ENCODE results near the gene SLC24A3. TPM values are rescaled to one million over a fixed set of nuclear protein-coding genes. Genes with fewer than 3 reads are reported as not detected.

The SLC24A3 gene
- total and polyA plus RNA-seq, 4 experiments from 2014 or later, result not detected

- Histone ChIP-seq H3K4me3 (ENCODE audit: low read length in 2 of 2) (no peak overlapping the region), H3K9me3 (ENCODE audit: control insufficient read depth in 1 of 2, low read length in 2 of 2) (no peaks in the 10 kb centered on the region), H3K4me1 (ENCODE audit: insufficient read depth, low read length) (no peaks in the 10 kb centered on the region), H3K27ac (ENCODE audit: low read depth, low read length) (no peak overlapping the region), H3K36me3 (ENCODE audit: insufficient read depth, low read length) (no peaks in the 10 kb centered on the region), H3K27me3 (ENCODE audit: insufficient read depth, low read length) (no peaks in the 10 kb centered on the region)
- DNase-seq, result no peak
- peaks cover 0 to 4% (median 0%) of the 10 kb centered on the region in 4 donors for H3K4me1 Mint-ChIP-seq
- H3K9me3 Mint-ChIP-seq, result peaks cover 0 to 5% (median 0%) of the 10 kb centered on the region in 8 donors
- CTCF ChIA-PET (ENCODE audit: partially characterized antibody), result no interaction called here
- H3K4me3 Mint-ChIP-seq, result no peak overlapping the region
- intact Hi-C loops (cut with micrococcal nuclease), result no loop called here
- POLR2A ChIA-PET (ENCODE audit: partially characterized antibody), result no interaction called here
- no peak overlapping the region for H3K27ac Mint-ChIP-seq
- H3K27me3 Mint-ChIP-seq, result no peaks in the 10 kb centered on the region
- no peaks in the 10 kb centered on the region for H3K36me3 Mint-ChIP-seq
These were observed 337.5 kb downstream of the SLC24A3 start for GRCh38 chr20:19549896-19550295.

- Histone ChIP-seq H3K4me1 (ENCODE audit: insufficient read depth, low read length) (no peaks in the 10 kb centered on the region), H3K27me3 (ENCODE audit: insufficient read depth, low read length) (no peaks in the 10 kb centered on the region), H3K27ac (ENCODE audit: low read depth, low read length) (no peak overlapping the region), H3K9me3 (ENCODE audit: control insufficient read depth in 1 of 2, low read length in 2 of 2) (no peaks in the 10 kb centered on the region), H3K4me3 (ENCODE audit: low read length in 2 of 2) (no peak overlapping the region), H3K36me3 (ENCODE audit: insufficient read depth, low read length) (no peaks in the 10 kb centered on the region)
- Mint-ChIP-seq H3K36me3 (no peaks in the 10 kb centered on the region), H3K27ac (no peak overlapping the region), H3K4me3 (no peak overlapping the region), H3K9me3 (peaks cover 0 to 5% (median 0%) of the 10 kb centered on the region in 8 donors), H3K4me1 (peaks cover 0 to 4% (median 0%) of the 10 kb centered on the region in 4 donors), H3K27me3 (peaks cover 0 to 4% of the 10 kb centered on the region in 2 donors)
- POLR2A ChIA-PET (ENCODE audit: partially characterized antibody), result no interaction called here
- no peak for DNase-seq
- intact Hi-C loops (cut with micrococcal nuclease), result no loop called here
- CTCF ChIA-PET (ENCODE audit: partially characterized antibody), result no interaction called here
These were observed 340.1 kb downstream of the SLC24A3 start for GRCh38 chr20:19552221-19553180.

- intact Hi-C loops (cut with micrococcal nuclease), result no loop called here
- H3K36me3 Mint-ChIP-seq, result no peaks in the 10 kb centered on the region
- H3K36me3 ChIP-seq (ENCODE audit: insufficient read depth, low read length), result no peaks in the 10 kb centered on the region
- no peaks in the 10 kb centered on the region for H3K27me3 ChIP-seq (ENCODE audit: insufficient read depth, low read length)
- H3K9me3 ChIP-seq (ENCODE audit: control insufficient read depth in 1 of 2, low read length in 2 of 2), result no peaks in the 10 kb centered on the region
- peaks cover 0 to 4% of the 10 kb centered on the region in 2 donors for H3K27me3 Mint-ChIP-seq
- peaks cover 0 to 5% (median 0%) of the 10 kb centered on the region in 8 donors for H3K9me3 Mint-ChIP-seq
- peaks cover 0 to 4% (median 0%) of the 10 kb centered on the region in 4 donors for H3K4me1 Mint-ChIP-seq
- no peaks in the 10 kb centered on the region for H3K4me1 ChIP-seq (ENCODE audit: insufficient read depth, low read length)
- H3K4me3 Mint-ChIP-seq, result no peak overlapping the region
- no peak overlapping the region for H3K4me3 ChIP-seq (ENCODE audit: low read length in 2 of 2)
- POLR2A ChIA-PET (ENCODE audit: partially characterized antibody), result no interaction called here
- H3K27ac Mint-ChIP-seq, result no peak overlapping the region
- H3K27ac ChIP-seq (ENCODE audit: low read depth, low read length), result no peak overlapping the region
- CTCF ChIA-PET (ENCODE audit: partially characterized antibody), result no interaction called here
- no peak for DNase-seq
These were observed 342.2 kb downstream of the SLC24A3 start for GRCh38 chr20:19554666-19555065.

GRCh38 chr20:19555726-19556125, 343.3 kb downstream of the SLC24A3 start:
- H3K4me1 Mint-ChIP-seq, result peaks cover 0 to 4% (median 0%) of the 10 kb centered on the region in 4 donors
- CTCF ChIA-PET (ENCODE audit: partially characterized antibody), result no interaction called here
- no peak overlapping the region for H3K27ac Mint-ChIP-seq
- intact Hi-C loops (cut with micrococcal nuclease), result no loop called here
- POLR2A ChIA-PET (ENCODE audit: partially characterized antibody), result no interaction called here
- Histone ChIP-seq H3K9me3 (ENCODE audit: control insufficient read depth in 1 of 2, low read length in 2 of 2) (no peaks in the 10 kb centered on the region), H3K27me3 (ENCODE audit: insufficient read depth, low read length) (no peaks in the 10 kb centered on the region), H3K27ac (ENCODE audit: low read depth, low read length) (no peak overlapping the region), H3K4me3 (ENCODE audit: low read length in 2 of 2) (no peak overlapping the region), H3K36me3 (ENCODE audit: insufficient read depth, low read length) (no peaks in the 10 kb centered on the region), H3K4me1 (ENCODE audit: insufficient read depth, low read length) (no peaks in the 10 kb centered on the region)
- H3K36me3 Mint-ChIP-seq, result no peaks in the 10 kb centered on the region
- DNase-seq, result no peak
- peaks cover 0 to 1% (median 0%) of the 10 kb centered on the region in 8 donors for H3K9me3 Mint-ChIP-seq
- peaks cover 0 to 6% of the 10 kb centered on the region in 2 donors for H3K27me3 Mint-ChIP-seq
- H3K4me3 Mint-ChIP-seq, result no peak overlapping the region

GRCh38 chr20:19557291-19557690, 344.8 kb downstream of the SLC24A3 start:
- H3K27me3 Mint-ChIP-seq, result peaks cover 0 to 7% of the 10 kb centered on the region in 2 donors
- H3K4me1 Mint-ChIP-seq, result peaks cover 0 to 4% (median 0%) of the 10 kb centered on the region in 4 donors
- H3K9me3 ChIP-seq (ENCODE audit: control insufficient read depth in 1 of 2, low read length in 2 of 2), result no peaks in the 10 kb centered on the region
- H3K9me3 Mint-ChIP-seq, result no peaks in the 10 kb centered on the region
- no peak overlapping the region for H3K27ac Mint-ChIP-seq
- CTCF ChIA-PET (ENCODE audit: partially characterized antibody), result no interaction called here
- H3K27me3 ChIP-seq (ENCODE audit: insufficient read depth, low read length), result no peaks in the 10 kb centered on the region
- intact Hi-C loops (cut with micrococcal nuclease), result no loop called here
- no peaks in the 10 kb centered on the region for H3K36me3 ChIP-seq (ENCODE audit: insufficient read depth, low read length)
- no peaks in the 10 kb centered on the region for H3K36me3 Mint-ChIP-seq
- DNase-seq, result no peak
- no peak overlapping the region for H3K4me3 Mint-ChIP-seq
- POLR2A ChIA-PET (ENCODE audit: partially characterized antibody), result no interaction called here
- no peak overlapping the region for H3K27ac ChIP-seq (ENCODE audit: low read depth, low read length)
- H3K4me3 ChIP-seq (ENCODE audit: low read length in 2 of 2), result no peak overlapping the region
- H3K4me1 ChIP-seq (ENCODE audit: insufficient read depth, low read length), result no peaks in the 10 kb centered on the region

- Histone ChIP-seq H3K4me1 (ENCODE audit: insufficient read depth, low read length) (no peaks in the 10 kb centered on the region), H3K4me3 (ENCODE audit: low read length in 2 of 2) (no peak overlapping the region), H3K9me3 (ENCODE audit: control insufficient read depth in 1 of 2, low read length in 2 of 2) (no peaks in the 10 kb centered on the region), H3K27me3 (ENCODE audit: insufficient read depth, low read length) (no peaks in the 10 kb centered on the region), H3K36me3 (ENCODE audit: insufficient read depth, low read length) (no peaks in the 10 kb centered on the region), H3K27ac (ENCODE audit: low read depth, low read length) (no peak overlapping the region)
- Mint-ChIP-seq H3K4me1 (no peaks in the 10 kb centered on the region), H3K4me3 (no peak overlapping the region), H3K9me3 (peaks cover 0 to 2% (median 0%) of the 10 kb centered on the region in 8 donors), H3K27me3 (peaks cover 0 to 7% of the 10 kb centered on the region in 2 donors), H3K36me3 (no peaks in the 10 kb centered on the region), H3K27ac (no peak overlapping the region)
- ChIA-PET POLR2A (ENCODE audit: partially characterized antibody) (no interaction called here), CTCF (ENCODE audit: partially characterized antibody) (no interaction called here)
- intact Hi-C loops (cut with micrococcal nuclease), result no loop called here
- DNase-seq, result no peak
These were observed 348.5 kb downstream of the SLC24A3 start for GRCh38 chr20:19560881-19561480.

- H3K27ac Mint-ChIP-seq, result no peak overlapping the region
- Histone ChIP-seq H3K27ac (ENCODE audit: low read depth, low read length) (no peak overlapping the region), H3K9me3 (ENCODE audit: control insufficient read depth in 1 of 2, low read length in 2 of 2) (no peaks in the 10 kb centered on the region), H3K4me3 (ENCODE audit: low read length in 2 of 2) (no peak overlapping the region), H3K4me1 (ENCODE audit: insufficient read depth, low read length) (no peaks in the 10 kb centered on the region), H3K36me3 (ENCODE audit: insufficient read depth, low read length) (no peaks in the 10 kb centered on the region), H3K27me3 (ENCODE audit: insufficient read depth, low read length) (no peaks in the 10 kb centered on the region)
- H3K9me3 Mint-ChIP-seq, result peaks cover 0 to 2% (median 0%) of the 10 kb centered on the region in 8 donors
- ChIA-PET POLR2A (ENCODE audit: partially characterized antibody) (no interaction called here), CTCF (ENCODE audit: partially characterized antibody) (no interaction called here)
- no peaks in the 10 kb centered on the region for H3K36me3 Mint-ChIP-seq
- intact Hi-C loops (cut with micrococcal nuclease), result no loop called here
- H3K27me3 Mint-ChIP-seq, result peaks cover 0 to 3% of the 10 kb centered on the region in 2 donors
- DNase-seq, result no peak
- H3K4me3 Mint-ChIP-seq, result no peak overlapping the region
- H3K4me1 Mint-ChIP-seq, result no peaks in the 10 kb centered on the region
These were observed 350.0 kb downstream of the SLC24A3 start for GRCh38 chr20:19562426-19562825.

All from CD4-positive, alpha-beta memory T cell (primary cell).